Upper lobe of right lung (tissue), 1 donor: ENCODE data around the gene PSMD5. TPM values are rescaled to one million over a fixed set of nuclear protein-coding genes. Genes with fewer than 3 reads are reported as not detected.

Source experiments
- ATAC-seq: fragments of 200-7000 bp; cut with Tn5 transposase; one replicate; pipeline ENCODE4 v1.9.1; 2020; ENCODE audit warnings: mild to moderate bottlenecking, moderate library complexity
- DNase-seq: peaks from one replicate; pipeline ENCODE4 v3.0.0-alpha.2; 2020
- H3K27ac ChIP-seq: fragments of 200-600 bp; one replicate; pipeline ENCODE4 v1.8.0; 2022
- H3K27me3 ChIP-seq: fragments of 200-600 bp; one replicate; pipeline ENCODE4 v1.8.0; 2022; ENCODE audit warnings: mild to moderate bottlenecking
- H3K36me3 ChIP-seq: fragments of 200-600 bp; one replicate; pipeline ENCODE4 v1.8.0; 2022
- H3K4me1 ChIP-seq: fragments of 200-600 bp; one replicate; pipeline ENCODE4 v1.8.0; 2022
- H3K4me3 ChIP-seq: fragments of 200-600 bp; one replicate; pipeline ENCODE4 v1.8.0; 2022; ENCODE audit warnings: mild to moderate bottlenecking
- H3K9me3 ChIP-seq: fragments of 200-600 bp; one replicate; pipeline ENCODE4 v1.8.0; 2022
- CTCF ChIP-seq: fragments of 200-600 bp; IDR thresholded peaks from one replicate; pipeline ENCODE4 v1.8.0; 2022; ENCODE audit warnings: antibody characterized with exemption
- intact Hi-C: fragments of 100-400 bp; cut with DNase I; formaldehyde crosslinking; loops from one replicate; pipeline ENCODE4 v1.11.0; 2022
- total RNA-seq: library from RNA; stranded (reverse); fragmentation: NEBNext Ultra II Directional; extraction: Animal tissue kit (Norgen Biotek cat#: 25700); gene quantifications from one replicate; pipeline ENCODE4 v1.2.1, GENCODE V29; 2021
- donor health status: DM: no; HTN: yes; CAD: no; lungs with severe emphysema.

The PSMD5 gene
- total RNA-seq, 1 donor from 2014 or later = 38.2 TPM

- ATAC-seq (peak; percentile 82), DNase-seq (peak; percentile 90)
- no peaks in the 10 kb centered on the region for H3K4me1 ChIP-seq
- intact Hi-C loops = loop anchor here (10.0 kb wide), 1 partner anchor 59 kb away; no protein-coding TSS in a partner anchor
- H3K27ac ChIP-seq = peak overlapping the region; percentile 90
- peak overlapping the region; percentile 76 for H3K4me3 ChIP-seq
- no peaks in the 10 kb centered on the region for H3K9me3 ChIP-seq
- no peaks in the 10 kb centered on the region for H3K36me3 ChIP-seq
- H3K27me3 ChIP-seq = no peaks in the 10 kb centered on the region
- no peak for TF ChIP-seq CTCF
Observed at GRCh38 chr9:120875954-120876841, 33.5 kb upstream of the PSMD5 start.

GRCh38 chr9:120875643-120875953 lies 32.9 kb upstream of the PSMD5 start:
- Histone ChIP-seq H3K4me3 (peak overlapping the region; percentile 76), H3K36me3 (no peaks in the 10 kb centered on the region), H3K4me1 (no peaks in the 10 kb centered on the region), H3K9me3 (no peaks in the 10 kb centered on the region), H3K27ac (peak overlapping the region; percentile 90), H3K27me3 (no peaks in the 10 kb centered on the region)
- no peak for ATAC-seq
- TF ChIP-seq CTCF = no peak
- DNase-seq = no peak
- intact Hi-C loops = loop anchor here (10.0 kb wide), 1 partner anchor 59 kb away; no protein-coding TSS in a partner anchor

- intact Hi-C loops = loop anchor here (10.0 kb wide), 1 partner anchor 60 kb away; no protein-coding TSS in a partner anchor
- no peak overlapping the region for H3K4me3 ChIP-seq
Observed at GRCh38 chr9:120875195-120875565, 32.5 kb upstream of the PSMD5 start.

GRCh38 chr9:120874226-120875194 lies 31.8 kb upstream of the PSMD5 start:
- H3K27ac ChIP-seq = no peak overlapping the region

More at GRCh38 chr9:120875195-120875565, 32.5 kb upstream of the PSMD5 start:
- no peak for TF ChIP-seq CTCF
- DNase-seq = no peak
- no peak overlapping the region for H3K27ac ChIP-seq
- H3K27me3 ChIP-seq = no peaks in the 10 kb centered on the region
- no peaks in the 10 kb centered on the region for H3K36me3 ChIP-seq
- ATAC-seq = no peak
- H3K9me3 ChIP-seq = no peaks in the 10 kb centered on the region
- H3K4me1 ChIP-seq = no peaks in the 10 kb centered on the region

More at GRCh38 chr9:120874226-120875194, 31.8 kb upstream of the PSMD5 start:
- Histone ChIP-seq H3K4me1 (peaks cover 3% of the 10 kb centered on the region), H3K27me3 (no peaks in the 10 kb centered on the region), H3K4me3 (no peak overlapping the region), H3K9me3 (no peaks in the 10 kb centered on the region), H3K36me3 (no peaks in the 10 kb centered on the region)
- ATAC-seq = no peak
- DNase-seq = peak; percentile 36
- TF ChIP-seq CTCF = no peak
- intact Hi-C loops = loop anchor here (10.0 kb wide), 1 partner anchor 60 kb away; no protein-coding TSS in a partner anchor
